Endothelial cell of umbilical vein (primary cell): ENCODE data around the gene PDSS2. TPM values are rescaled to one million over a fixed set of nuclear protein-coding genes. Genes with fewer than 3 reads are reported as not detected.

Experiments used
- BruUV-seq: library from RNA; stranded (reverse); fragments of 400-500 nt; replicated peaks from 2 replicates; lab custom pipeline; 2021; lab: Mats Ljungman, UMichigan
- CTCF ChIA-PET: fragments of 300-600, 350-600 bp; sonication (Branson Sonifier 250); formaldehyde crosslinking; loops from one replicate; lab custom pipeline; 2021; ENCODE audit warnings: antibody characterized with exemption, inconsistent platforms; lab: Charles Lee
- POLR2A ChIA-PET: fragments of 300-600, 350-600 bp; sonication (Branson Sonifier 250); formaldehyde crosslinking; loops from one replicate; lab custom pipeline; 2021; ENCODE audit warnings: antibody characterized with exemption, inconsistent platforms; lab: Charles Lee
- DNase-seq: peaks from one replicate; pipeline ENCODE4 v3.0.0-alpha.2; 2011; ENCODE audit warnings: low read depth, low spot score
- FAIRE-seq: peaks from 2 replicates; lab custom pipeline; 2011; peaks lifted over from hg19 to GRCh38; lab: Jason Lieb, UNC
- H2AFZ ChIP-seq: 2 replicates; pipeline ENCODE4 v1.6.0; 2012; ENCODE audit warnings: low read depth, low read length, control low read depth, inconsistent platforms
- H3K27ac ChIP-seq: 2 replicates; pipeline ENCODE4 v1.5.1; 2011; ENCODE audit warnings: low read depth, mild to moderate bottlenecking, control low read depth, low read length, moderate library complexity; ENCODE audit not compliant: insufficient read depth
- H3K27me3 ChIP-seq, 2 experiments: 2 replicates each; pipeline versions ENCODE4 v1.6.0 to v1.6.1; 2011; ENCODE audit warnings: low read length in 2 of 2, mixed read lengths in 1 of 2; ENCODE audit not compliant: control insufficient read depth in 2 of 2, insufficient read depth in 2 of 2
- H3K36me3 ChIP-seq, 2 experiments: 2 replicates in 1 of 2; 3 replicates in 1 of 2; pipeline ENCODE4 v1.5.1; 2011; ENCODE audit warnings: low read length in 2 of 2, mild to moderate bottlenecking in 1 of 2, moderate library complexity in 1 of 2; ENCODE audit not compliant: control insufficient read depth in 2 of 2, insufficient read depth in 2 of 2; ENCODE audit errors: extremely low read depth in 1 of 2
- H3K4me1 ChIP-seq: 3 replicates; pipeline ENCODE4 v1.5.1; 2011; ENCODE audit warnings: mild to moderate bottlenecking, low read length; ENCODE audit not compliant: control insufficient read depth, insufficient read depth; ENCODE audit errors: extremely low read depth
- H3K4me2 ChIP-seq: 2 replicates; pipeline ENCODE4 v1.6.1; 2011; ENCODE audit warnings: low read length, control low read depth, mixed read lengths; ENCODE audit not compliant: insufficient read depth
- H3K4me3 ChIP-seq, 3 experiments: fragments of 200-600 bp in 1 of 3; sonication (generic), shearing (Covaris generic) in 1 of 3; replicated peaks in 1 of 3; 2 replicates each; pipeline ENCODE4 v1.5.1; 2011 to 2016; ENCODE audit warnings: control low read depth in 3 of 3, low read length in 3 of 3, mild to moderate bottlenecking in 2 of 3, inconsistent platforms in 1 of 3, low read depth in 1 of 3, moderate library complexity in 1 of 3; ENCODE audit not compliant: insufficient read depth in 1 of 3
- H3K79me2 ChIP-seq: 2 replicates; pipeline ENCODE4 v1.6.0; 2012; ENCODE audit warnings: low read length, inconsistent platforms; ENCODE audit not compliant: control insufficient read depth, insufficient read depth
- H3K9ac ChIP-seq: replicated peaks from 2 replicates; pipeline ENCODE3; 2011; ENCODE audit warnings: low read length, control low read depth; ENCODE audit not compliant: insufficient read depth; ENCODE audit errors: extremely low read depth
- H3K9me1 ChIP-seq: replicated peaks from 3 replicates; pipeline ENCODE4 v1.6.0; 2011; ENCODE audit warnings: mild to moderate bottlenecking, low read length; ENCODE audit not compliant: control insufficient read depth, insufficient read depth; ENCODE audit errors: extremely low read depth
- H3K9me3 ChIP-seq: replicated peaks from 2 replicates; pipeline ENCODE4 v1.5.1; 2012; ENCODE audit warnings: low read length, inconsistent platforms; ENCODE audit not compliant: control insufficient read depth, insufficient read depth
- H4K20me1 ChIP-seq: replicated peaks from 2 replicates; pipeline ENCODE3; 2011; ENCODE audit warnings: mild to moderate bottlenecking, low read length; ENCODE audit not compliant: control insufficient read depth, insufficient read depth; ENCODE audit errors: extremely low read depth
- EZH2 ChIP-seq: IDR thresholded peaks from 2 replicates; pipeline ENCODE4 v1.6.1; 2012; ENCODE audit warnings: borderline replicate concordance, low read depth, mild to moderate bottlenecking, moderate library complexity, low read length, inconsistent platforms; ENCODE audit not compliant: severe bottlenecking
- FOS ChIP-seq: IDR thresholded peaks from 2 replicates; pipeline ENCODE4 v1.6.1; 2011; ENCODE audit warnings: mild to moderate bottlenecking, low read length, moderate library complexity, borderline replicate concordance; ENCODE audit not compliant: insufficient read depth
- GATA2 ChIP-seq: IDR thresholded peaks from 2 replicates; pipeline ENCODE4 v1.7.0; 2011; ENCODE audit warnings: low read depth, mild to moderate bottlenecking, moderate library complexity, mixed read lengths, low read length; ENCODE audit not compliant: insufficient read length, insufficient read depth
- JUN ChIP-seq: IDR thresholded peaks from 2 replicates; pipeline ENCODE4 v1.6.1; 2011; ENCODE audit warnings: borderline replicate concordance, low read depth; ENCODE audit not compliant: insufficient read length, insufficient read depth
- MYC ChIP-seq: IDR thresholded peaks from one replicate; pipeline ENCODE4 v1.6.1; 2011; ENCODE audit warnings: mild to moderate bottlenecking, low read depth, low read length
- POLR2A ChIP-seq: IDR thresholded peaks from 2 replicates; pipeline ENCODE4 v1.6.1; 2012; ENCODE audit warnings: low read depth, mild to moderate bottlenecking, control low read depth, low read length
- POLR2AphosphoS5 ChIP-seq: IDR thresholded peaks from 2 replicates; pipeline ENCODE4 v1.6.1; 2012; ENCODE audit warnings: low read depth, mild to moderate bottlenecking, control low read depth, low read length, moderate library complexity; ENCODE audit not compliant: insufficient read depth
- dilution Hi-C: fragments of 300-500 bp; cut with MboI; formaldehyde crosslinking; loops from one replicate; pipeline ENCODE4 v1.15.0; 2019; ENCODE audit warnings: low sequenced_read_pairs; ENCODE audit not compliant: extremely low pct_ligation_motif_present
- intact Hi-C: fragments of 100-400 bp; cut with micrococcal nuclease; formaldehyde crosslinking; loops from one replicate; pipeline ENCODE4 v1.10.0; 2022
- polyA plus RNA-seq, 4 experiments: library from polyadenylated mRNA; depleted of rRNA in 3 of 4; stranded (reverse) in 3 of 4; unstranded in 1 of 4; fragments of >200 nt; gene quantifications; 2 replicates each; pipeline versions ENCODE4 v1.2.1 to v1.2.3, GENCODE V29; 2011 to 2012; ENCODE audit warnings: missing spikeins in 1 of 4
- total RNA-seq: library from RNA; stranded (reverse); gene quantifications from 2 replicates; pipeline ENCODE4 v1.2.3, GENCODE V29; 2021
- TF ChIP-seq, protein P1 (sequence below), 2 donors: IDR thresholded peaks; 1 replicate in 1 of 2; 2 replicates in 1 of 2; pipeline ENCODE4 v1.5.1; 2011; ENCODE audit warnings: low read length in 2 of 2, mild to moderate bottlenecking in 2 of 2, moderate library complexity in 2 of 2, control low read depth in 1 of 2, inconsistent platforms in 1 of 2, low read depth in 1 of 2; ENCODE audit not compliant: insufficient read depth in 1 of 2; ENCODE audit errors: extremely low read depth in 1 of 2
- TF ChIP-seq, protein P2 (sequence below): IDR thresholded peaks from 2 replicates; pipeline ENCODE4 v1.6.1; 2011; ENCODE audit not compliant: insufficient read depth, insufficient read length

Gene PDSS2
- total and polyA plus RNA-seq, 2 donors (not counting 3 experiments of a cell fraction or from before 2014, with no cell fraction given): 7.6 to 9.3 TPM

DNA sequence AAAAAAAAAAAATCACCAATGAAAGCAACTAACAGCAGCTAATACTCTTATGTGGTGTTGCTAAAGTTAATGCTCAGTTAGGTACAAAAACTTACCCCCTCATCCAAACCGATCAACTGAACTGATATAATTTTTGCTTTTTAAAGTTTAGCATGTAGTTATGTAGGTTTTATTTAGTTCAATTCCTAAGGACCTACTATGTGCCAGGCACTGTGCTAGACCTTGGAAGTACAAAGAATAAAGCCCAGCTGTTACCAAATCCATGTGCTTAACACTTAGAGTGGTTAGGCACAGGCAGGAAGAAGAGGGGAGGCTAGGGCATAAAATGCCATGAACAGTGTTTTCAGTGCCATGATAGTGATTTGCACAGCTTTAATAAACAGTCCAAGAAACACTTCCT lies 85.1 kb downstream of the PDSS2 start:
- Histone ChIP-seq H3K9me3 (no peaks in the 10 kb centered on the region), H3K27me3 (no peaks in the 10 kb centered on the region), H3K36me3 (no peaks in the 10 kb centered on the region), H3K4me2 (no peak overlapping the region), H4K20me1 (no peaks in the 10 kb centered on the region), H3K4me1 (no peaks in the 10 kb centered on the region), H2AFZ (no peak overlapping the region), H3K79me2 (no peaks in the 10 kb centered on the region), H3K27ac (no peak overlapping the region), H3K9me1 (no peaks in the 10 kb centered on the region), H3K4me3 (no peak overlapping the region), H3K9ac (no peak overlapping the region)
- intact Hi-C loops (no loop called here), dilution Hi-C loops (no loop called here)
- no peak for DNase-seq
- ChIA-PET CTCF (no interaction called here), POLR2A (no interaction called here)
- no peak for FAIRE-seq
- BruUV-seq: no TSS peak
- TF ChIP-seq POLR2AphosphoS5: no peak
- TF ChIP-seq JUN: no peak
- TF ChIP-seq, protein P1, sequence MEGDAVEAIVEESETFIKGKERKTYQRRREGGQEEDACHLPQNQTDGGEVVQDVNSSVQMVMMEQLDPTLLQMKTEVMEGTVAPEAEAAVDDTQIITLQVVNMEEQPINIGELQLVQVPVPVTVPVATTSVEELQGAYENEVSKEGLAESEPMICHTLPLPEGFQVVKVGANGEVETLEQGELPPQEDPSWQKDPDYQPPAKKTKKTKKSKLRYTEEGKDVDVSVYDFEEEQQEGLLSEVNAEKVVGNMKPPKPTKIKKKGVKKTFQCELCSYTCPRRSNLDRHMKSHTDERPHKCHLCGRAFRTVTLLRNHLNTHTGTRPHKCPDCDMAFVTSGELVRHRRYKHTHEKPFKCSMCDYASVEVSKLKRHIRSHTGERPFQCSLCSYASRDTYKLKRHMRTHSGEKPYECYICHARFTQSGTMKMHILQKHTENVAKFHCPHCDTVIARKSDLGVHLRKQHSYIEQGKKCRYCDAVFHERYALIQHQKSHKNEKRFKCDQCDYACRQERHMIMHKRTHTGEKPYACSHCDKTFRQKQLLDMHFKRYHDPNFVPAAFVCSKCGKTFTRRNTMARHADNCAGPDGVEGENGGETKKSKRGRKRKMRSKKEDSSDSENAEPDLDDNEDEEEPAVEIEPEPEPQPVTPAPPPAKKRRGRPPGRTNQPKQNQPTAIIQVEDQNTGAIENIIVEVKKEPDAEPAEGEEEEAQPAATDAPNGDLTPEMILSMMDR (IDR thresholded peaks at IDR 0.05; ENCODE audit: extremely low read depth in 1 of 2, insufficient read depth in 1 of 2, low read depth in 1 of 2, low read length in 2 of 2): no peak
- TF ChIP-seq POLR2A: no peak
- TF ChIP-seq, protein P2, sequence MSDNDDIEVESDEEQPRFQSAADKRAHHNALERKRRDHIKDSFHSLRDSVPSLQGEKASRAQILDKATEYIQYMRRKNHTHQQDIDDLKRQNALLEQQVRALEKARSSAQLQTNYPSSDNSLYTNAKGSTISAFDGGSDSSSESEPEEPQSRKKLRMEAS: no peak
- TF ChIP-seq EZH2: no peak
- TF ChIP-seq GATA2: no peak
- TF ChIP-seq FOS: no peak
- no peak for TF ChIP-seq MYC
